ENCODE data around the gene RFX2. TPM values are rescaled to one million over a fixed set of nuclear protein-coding genes. Genes with fewer than 3 reads are reported as not detected.
"Not testable (repeated sequence)": the region's sequence is repeated elsewhere in the genome, so short reads cannot be mapped to it uniquely, and the experiment has no call there.

Gene RFX2
- total RNA-seq, 1 donor from 2014 or later = 4.2 TPM

DNA sequence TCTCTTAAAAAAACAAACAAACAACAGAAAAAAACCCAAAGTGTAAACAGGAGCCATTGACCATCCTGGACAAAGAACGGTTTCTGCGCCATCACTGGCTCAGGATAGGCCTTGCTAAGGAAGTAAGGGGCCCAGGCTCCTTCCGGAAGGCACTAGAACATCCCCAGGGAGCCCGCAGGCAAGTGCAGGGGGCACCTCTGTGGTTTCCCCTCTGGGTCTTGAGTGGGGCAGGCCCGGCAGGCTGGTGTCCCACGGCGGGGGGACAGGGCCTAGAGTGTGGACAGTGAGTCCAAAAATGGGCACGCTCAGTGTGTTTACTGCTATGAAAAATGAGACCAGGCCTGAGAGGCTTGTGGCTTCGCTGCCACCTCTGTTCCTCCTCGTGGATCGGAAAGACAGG, 117.5 kb downstream of the RFX2 start:
- DNase-seq (ENCODE audit: low read depth) = no peak
- TF ChIP-seq, protein P1, sequence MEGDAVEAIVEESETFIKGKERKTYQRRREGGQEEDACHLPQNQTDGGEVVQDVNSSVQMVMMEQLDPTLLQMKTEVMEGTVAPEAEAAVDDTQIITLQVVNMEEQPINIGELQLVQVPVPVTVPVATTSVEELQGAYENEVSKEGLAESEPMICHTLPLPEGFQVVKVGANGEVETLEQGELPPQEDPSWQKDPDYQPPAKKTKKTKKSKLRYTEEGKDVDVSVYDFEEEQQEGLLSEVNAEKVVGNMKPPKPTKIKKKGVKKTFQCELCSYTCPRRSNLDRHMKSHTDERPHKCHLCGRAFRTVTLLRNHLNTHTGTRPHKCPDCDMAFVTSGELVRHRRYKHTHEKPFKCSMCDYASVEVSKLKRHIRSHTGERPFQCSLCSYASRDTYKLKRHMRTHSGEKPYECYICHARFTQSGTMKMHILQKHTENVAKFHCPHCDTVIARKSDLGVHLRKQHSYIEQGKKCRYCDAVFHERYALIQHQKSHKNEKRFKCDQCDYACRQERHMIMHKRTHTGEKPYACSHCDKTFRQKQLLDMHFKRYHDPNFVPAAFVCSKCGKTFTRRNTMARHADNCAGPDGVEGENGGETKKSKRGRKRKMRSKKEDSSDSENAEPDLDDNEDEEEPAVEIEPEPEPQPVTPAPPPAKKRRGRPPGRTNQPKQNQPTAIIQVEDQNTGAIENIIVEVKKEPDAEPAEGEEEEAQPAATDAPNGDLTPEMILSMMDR (conservative IDR thresholded peaks at IDR 0.05; ENCODE audit: low read depth, low read length) = no peak
- no peak overlapping the region for H3K4me3 ChIP-seq (ENCODE audit: low read depth, low read length)

DNA sequence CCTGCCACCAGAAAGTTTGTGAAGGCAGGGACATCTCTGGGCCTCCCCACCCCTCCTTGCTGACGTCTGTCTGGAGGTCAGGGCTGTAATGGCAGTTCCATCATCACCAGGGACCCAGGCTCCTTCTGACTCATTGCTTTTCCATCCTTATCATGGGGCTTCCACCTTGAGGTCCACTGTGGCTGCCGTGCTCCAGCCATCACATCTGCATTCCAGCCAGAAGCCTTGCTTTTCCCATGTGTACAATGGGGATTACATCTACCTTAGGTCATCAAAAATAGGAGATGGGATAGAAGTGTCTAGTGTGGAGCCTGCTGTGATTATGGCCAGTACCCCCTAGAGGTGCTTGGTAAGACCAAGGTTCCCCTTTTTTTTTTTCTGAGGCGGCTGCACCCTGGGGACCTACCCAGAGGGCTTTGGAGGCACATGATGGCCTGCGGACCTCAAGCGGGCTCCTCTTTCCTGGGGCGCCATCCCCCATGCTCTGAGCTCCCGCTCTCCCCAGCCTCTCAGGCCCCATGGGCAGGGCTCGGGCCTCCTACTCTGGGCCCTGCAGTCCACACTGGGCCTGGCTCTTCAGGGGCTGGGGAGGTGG, 119.0 kb downstream of the RFX2 start:
- H3K4me3 ChIP-seq (ENCODE audit: low read depth, low read length) = no peak overlapping the region
- TF ChIP-seq, protein P1 (conservative IDR thresholded peaks at IDR 0.05; ENCODE audit: low read depth, low read length) = no peak
- no peak for DNase-seq (ENCODE audit: low read depth)

DNA sequence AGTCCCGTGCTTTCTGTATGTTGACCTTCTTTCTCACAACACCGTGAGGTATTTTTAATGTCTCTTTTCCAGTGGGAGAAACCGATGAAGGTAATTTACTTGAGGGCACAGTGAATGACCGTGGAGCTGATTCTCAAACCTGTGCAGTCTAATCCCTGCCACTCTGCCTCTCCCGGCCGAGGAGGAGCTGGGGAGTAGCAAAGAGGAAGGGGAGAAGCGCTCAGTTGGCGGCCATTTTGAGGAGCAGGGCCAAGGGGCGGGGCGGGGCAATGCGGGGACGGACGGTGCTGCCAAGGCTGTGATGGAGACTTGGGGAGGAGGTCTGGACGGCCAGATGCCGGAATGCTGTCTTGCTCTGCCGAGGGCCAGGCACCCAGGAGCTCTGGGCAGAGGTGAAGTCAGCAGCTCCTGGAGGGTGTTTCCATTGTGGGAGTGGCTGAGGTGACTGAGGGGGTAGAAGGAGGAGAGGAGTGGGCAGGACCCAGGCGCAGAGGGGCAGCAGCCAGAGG, 120.0 kb downstream of the RFX2 start:
- TF ChIP-seq, protein P1 (conservative IDR thresholded peaks at IDR 0.05; ENCODE audit: low read depth, low read length) = no peak
- no peak for DNase-seq (ENCODE audit: low read depth)
- no peak overlapping the region for H3K4me3 ChIP-seq (ENCODE audit: low read depth, low read length)

DNA sequence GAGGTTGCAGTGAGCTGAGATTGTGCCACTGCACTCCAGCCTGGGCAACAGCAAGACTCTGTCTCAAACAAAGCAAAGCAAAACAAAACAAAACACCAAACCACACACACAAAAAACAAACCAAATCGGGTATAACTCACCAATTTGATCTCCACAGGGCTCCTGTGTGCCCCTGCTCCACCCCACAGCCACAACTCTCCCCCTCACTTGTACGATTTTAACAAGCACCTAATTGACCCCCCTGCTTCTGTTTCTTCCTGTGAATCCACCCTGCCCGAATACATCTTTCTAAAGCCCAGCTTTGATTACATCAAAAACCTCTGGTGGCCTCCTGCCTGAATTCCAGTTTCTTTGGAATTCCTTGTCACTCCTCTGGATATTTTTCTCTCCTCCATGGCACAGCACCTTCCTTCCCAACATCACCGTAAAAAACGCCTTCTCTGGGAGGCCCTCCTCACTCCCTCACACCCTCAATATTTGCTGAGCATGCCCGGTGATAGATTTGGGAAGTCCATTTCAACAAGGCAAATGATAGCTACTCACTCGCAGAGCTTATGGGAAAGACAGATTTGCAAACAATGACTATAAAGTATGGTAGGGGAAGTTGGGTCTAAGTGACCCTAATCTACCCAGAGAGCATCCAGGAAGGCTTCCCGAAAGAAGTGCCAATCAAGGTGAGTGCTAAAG, 120.8 kb downstream of the RFX2 start:
- TF ChIP-seq, protein P1 (conservative IDR thresholded peaks at IDR 0.05; ENCODE audit: low read depth, low read length) = no peak
- DNase-seq (ENCODE audit: low read depth) = no peak
- no peak overlapping the region for H3K4me3 ChIP-seq (ENCODE audit: low read depth, low read length)

DNA sequence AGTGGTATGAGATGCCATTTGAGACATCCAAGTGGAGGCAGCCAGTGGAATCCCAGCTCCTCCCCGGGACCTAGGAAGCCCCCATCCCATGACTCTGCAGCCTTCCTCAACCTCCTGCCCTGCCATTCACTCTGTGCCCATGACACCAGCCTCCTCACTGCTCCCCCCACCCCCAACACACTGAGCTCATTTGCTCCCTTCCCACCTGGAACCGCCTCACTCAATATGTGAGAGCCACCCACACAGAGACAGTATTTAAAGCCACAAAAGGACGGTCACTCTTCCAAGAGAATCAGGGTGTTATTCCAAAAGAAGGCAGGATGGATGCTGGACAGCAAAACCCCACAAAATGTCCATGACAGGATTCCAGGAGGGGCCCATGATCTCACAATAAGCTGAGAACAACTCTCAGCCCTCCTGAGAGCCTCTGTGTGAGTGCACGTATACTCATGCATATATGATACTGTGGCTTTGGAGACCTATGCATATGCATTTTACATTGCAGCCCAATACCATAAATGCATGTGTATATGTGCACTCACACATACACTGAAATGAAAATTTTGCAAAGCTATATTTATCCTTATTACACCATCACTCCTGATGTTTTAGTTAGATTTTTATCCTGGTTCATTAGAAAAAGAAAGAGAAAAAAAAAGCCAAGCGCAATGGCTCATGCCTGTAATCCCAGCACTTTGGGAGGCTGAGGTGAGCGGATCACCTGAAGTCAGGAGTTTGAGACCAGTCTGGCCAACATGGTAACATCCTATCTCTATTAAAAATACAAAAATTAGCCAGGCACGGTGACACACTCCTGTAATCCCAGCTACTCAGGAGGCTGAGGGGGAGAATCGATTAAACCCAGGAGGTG, 121.5 kb downstream of the RFX2 start:
- H3K4me3 ChIP-seq (ENCODE audit: low read depth, low read length) = no peak overlapping the region
- TF ChIP-seq, protein P1 (conservative IDR thresholded peaks at IDR 0.05; ENCODE audit: low read depth, low read length) = no peak
- DNase-seq (ENCODE audit: low read depth) = no peak

DNA sequence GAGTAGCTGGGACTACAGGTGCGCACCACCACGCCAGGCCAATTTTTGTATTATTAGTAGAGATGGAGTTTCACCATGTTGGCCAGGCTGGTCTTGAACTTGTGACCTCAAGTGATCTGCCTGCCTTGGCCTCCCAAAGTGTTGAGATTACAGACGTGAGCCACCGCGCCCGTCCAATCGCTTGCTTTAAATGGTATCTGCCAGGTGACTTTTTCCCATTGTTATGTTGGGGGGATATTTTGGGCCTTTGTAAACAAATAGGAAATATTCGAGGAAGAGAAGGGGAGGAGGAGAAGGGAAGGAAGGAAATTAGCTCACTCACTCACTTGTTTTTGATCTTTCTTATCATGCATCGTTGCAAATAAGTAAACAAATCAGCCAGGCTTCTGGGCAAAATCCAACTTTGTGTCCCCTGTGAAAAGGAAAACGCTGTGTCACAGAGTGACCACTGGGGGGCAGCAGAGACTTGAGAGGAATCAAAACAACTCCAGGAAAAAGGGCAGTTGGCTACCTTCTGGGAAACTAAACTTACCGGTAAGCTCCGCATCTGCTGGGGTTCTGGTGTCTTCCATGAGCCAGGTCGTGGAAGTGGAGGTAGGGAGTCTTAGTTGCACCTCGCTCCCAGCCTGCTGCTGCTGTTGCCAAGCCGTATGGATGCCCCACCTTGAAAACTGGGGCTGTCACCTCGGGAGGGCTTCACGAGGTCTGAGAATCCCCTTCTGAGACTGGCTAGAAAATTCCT, 123.1 kb downstream of the RFX2 start:
- peak overlapping the region; percentile 51 for H3K4me3 ChIP-seq (ENCODE audit: low read depth, low read length)
- DNase-seq (ENCODE audit: low read depth) = peak; percentile 58
- TF ChIP-seq, protein P1 (conservative IDR thresholded peaks at IDR 0.05; ENCODE audit: low read depth, low read length) = peak; percentile 96

DNA sequence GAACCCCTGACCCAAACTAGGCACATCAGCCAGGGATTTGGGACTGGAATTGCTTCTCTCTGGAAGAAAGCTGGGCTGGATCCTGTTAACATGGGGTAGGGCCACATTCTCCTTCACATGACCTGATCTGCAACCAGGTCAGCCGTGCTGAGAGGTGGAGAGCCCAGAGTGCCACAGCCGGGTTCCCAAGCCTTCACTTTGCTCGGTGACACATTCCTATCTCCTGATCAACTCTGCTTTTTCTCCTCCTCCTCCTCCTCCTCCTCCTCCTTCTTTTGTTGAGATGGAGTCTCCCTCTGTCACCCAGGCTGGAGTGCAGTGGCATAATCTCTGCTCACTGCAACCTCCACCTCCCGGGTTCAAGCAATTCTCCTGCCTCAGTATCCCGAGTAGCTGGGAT, 124.5 kb downstream of the RFX2 start:
- not testable (repeated sequence) for H3K4me3 ChIP-seq (ENCODE audit: low read depth, low read length)

More for the DNA sequence above, 124.5 kb downstream of the RFX2 start:
- not testable (repeated sequence) for DNase-seq (ENCODE audit: low read depth)
